ENCODE data around the gene TMEM123.

Gene TMEM123

DNA sequence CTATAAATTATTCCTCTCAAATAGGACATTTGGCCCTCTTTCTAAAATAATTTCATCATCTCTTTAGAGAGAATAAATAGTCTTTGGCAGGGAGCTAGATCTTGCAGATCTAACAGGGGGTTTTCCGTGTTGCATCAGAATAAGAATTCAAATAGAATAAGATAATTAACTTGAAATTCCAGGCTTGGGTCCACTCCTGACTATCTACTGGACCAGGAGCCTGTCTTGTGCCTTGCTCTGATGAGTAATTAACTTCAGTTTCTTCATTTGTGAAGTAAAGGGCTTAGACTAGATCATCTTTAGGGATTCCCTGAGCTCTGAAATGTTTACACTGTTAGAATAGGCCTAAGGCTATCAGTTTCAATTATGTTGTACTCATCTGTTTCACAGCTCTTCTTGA, 23.5 kb upstream of the TMEM123 start:
- peak; percentile 49 to 65 for DNase-seq (ENCODE audit: low read depth in 2 of 2)
- H3K4me3 ChIP-seq (replicated peaks in 1 of 2; ENCODE audit: low read depth in 2 of 2, low read length in 2 of 2), result no peak overlapping the region
- TF ChIP-seq, protein P1, sequence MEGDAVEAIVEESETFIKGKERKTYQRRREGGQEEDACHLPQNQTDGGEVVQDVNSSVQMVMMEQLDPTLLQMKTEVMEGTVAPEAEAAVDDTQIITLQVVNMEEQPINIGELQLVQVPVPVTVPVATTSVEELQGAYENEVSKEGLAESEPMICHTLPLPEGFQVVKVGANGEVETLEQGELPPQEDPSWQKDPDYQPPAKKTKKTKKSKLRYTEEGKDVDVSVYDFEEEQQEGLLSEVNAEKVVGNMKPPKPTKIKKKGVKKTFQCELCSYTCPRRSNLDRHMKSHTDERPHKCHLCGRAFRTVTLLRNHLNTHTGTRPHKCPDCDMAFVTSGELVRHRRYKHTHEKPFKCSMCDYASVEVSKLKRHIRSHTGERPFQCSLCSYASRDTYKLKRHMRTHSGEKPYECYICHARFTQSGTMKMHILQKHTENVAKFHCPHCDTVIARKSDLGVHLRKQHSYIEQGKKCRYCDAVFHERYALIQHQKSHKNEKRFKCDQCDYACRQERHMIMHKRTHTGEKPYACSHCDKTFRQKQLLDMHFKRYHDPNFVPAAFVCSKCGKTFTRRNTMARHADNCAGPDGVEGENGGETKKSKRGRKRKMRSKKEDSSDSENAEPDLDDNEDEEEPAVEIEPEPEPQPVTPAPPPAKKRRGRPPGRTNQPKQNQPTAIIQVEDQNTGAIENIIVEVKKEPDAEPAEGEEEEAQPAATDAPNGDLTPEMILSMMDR (IDR thresholded peaks at IDR 0.05; ENCODE audit: low read depth, low read length), result no peak

DNA sequence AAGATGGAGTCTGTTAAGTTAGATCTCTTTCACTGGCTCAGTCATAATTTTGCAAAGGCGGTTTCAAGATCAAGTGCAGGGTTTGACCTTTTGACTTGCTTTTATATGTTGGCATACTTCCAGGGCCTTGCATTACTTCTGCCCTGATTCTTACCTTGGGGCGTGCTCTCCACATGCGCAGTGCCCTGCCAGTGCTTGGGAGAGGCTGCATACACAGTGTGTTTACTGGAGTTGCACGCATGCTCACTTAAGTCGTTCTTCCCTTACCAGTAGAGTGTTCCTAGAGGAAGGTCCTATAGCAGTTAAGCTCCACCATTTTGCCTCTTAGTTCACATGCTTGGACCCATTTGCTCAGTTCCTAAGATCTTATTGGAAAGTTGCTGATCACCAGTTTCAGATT, 21.0 kb upstream of the TMEM123 start:
- TF ChIP-seq, protein P1 (IDR thresholded peaks at IDR 0.05; ENCODE audit: low read depth, low read length), result no peak
- no peak overlapping the region for H3K4me3 ChIP-seq (replicated peaks in 1 of 2; ENCODE audit: low read depth in 2 of 2, low read length in 2 of 2)
- DNase-seq (ENCODE audit: low read depth in 2 of 2), result no peak

DNA sequence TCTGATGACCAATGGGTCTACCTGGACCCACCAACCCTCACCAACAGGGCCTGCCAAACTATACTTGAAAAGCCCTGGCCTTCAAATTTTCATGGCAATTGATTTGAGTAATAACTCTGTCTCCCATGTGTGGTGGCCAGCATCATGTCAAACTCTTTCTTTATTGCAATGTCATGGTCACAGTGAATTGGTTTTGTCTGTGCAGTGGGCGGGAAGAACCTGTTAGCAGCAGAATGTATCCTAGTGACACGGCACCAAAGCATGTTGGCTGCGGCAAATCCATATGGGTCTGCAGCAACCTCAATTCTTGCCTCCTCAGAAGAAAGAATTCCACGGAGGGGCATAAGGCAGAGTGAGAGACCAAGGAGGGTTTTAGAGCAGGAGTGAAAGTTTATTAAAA, 19.6 kb upstream of the TMEM123 start:
- TF ChIP-seq, protein P1 (IDR thresholded peaks at IDR 0.05; ENCODE audit: low read depth, low read length), result no peak
- no peak overlapping the region for H3K4me3 ChIP-seq (replicated peaks in 1 of 2; ENCODE audit: low read depth in 2 of 2, low read length in 2 of 2)
- DNase-seq (ENCODE audit: low read depth in 2 of 2), result no peak

DNA sequence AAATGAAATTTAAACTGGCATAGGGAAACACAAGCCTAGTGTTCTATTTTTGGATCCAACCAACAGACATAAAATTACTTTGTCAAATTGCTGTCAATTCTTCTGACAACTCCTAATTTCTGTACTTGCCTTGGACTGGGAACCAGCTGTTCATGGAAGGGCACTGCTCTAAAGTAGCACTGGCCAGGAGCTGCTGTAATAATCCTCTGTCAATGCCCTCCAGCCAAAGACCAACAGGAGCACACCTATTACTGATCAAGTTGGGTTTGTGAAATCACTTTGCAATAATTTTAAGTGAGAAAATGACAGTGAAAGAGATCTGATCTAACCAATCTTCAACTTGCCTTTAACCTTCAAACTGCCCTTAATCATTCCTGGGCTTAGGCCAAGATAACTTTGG, 18.9 kb upstream of the TMEM123 start:
- no peak for DNase-seq (ENCODE audit: low read depth in 2 of 2)
- H3K4me3 ChIP-seq (replicated peaks in 1 of 2; ENCODE audit: low read depth in 2 of 2, low read length in 2 of 2), result no peak overlapping the region
- TF ChIP-seq, protein P1 (IDR thresholded peaks at IDR 0.05; ENCODE audit: low read depth, low read length), result no peak

DNA sequence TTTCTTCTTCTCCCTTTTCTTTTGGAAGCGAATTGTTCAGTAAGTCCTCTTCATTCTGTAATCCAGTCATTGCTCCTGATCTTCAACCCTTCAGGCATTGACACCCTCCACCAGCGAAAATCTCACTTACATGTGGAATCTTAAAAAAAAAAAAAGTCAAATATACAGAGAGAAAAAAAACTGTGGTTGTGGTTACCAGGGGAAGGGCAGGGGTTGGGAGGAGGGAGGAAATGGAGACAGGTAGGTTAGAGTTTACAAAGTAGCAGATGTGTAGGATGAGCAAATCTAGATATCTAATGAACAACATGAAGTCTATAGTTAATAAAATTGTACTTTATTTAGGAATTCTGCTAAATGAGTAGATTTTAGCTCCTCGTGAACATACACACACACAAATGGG, 17.7 kb upstream of the TMEM123 start:
- DNase-seq (ENCODE audit: low read depth in 2 of 2), result no peak
- TF ChIP-seq, protein P1 (IDR thresholded peaks at IDR 0.05; ENCODE audit: low read depth, low read length), result no peak
- no peak overlapping the region for H3K4me3 ChIP-seq (replicated peaks in 1 of 2; ENCODE audit: low read depth in 2 of 2, low read length in 2 of 2)

DNA sequence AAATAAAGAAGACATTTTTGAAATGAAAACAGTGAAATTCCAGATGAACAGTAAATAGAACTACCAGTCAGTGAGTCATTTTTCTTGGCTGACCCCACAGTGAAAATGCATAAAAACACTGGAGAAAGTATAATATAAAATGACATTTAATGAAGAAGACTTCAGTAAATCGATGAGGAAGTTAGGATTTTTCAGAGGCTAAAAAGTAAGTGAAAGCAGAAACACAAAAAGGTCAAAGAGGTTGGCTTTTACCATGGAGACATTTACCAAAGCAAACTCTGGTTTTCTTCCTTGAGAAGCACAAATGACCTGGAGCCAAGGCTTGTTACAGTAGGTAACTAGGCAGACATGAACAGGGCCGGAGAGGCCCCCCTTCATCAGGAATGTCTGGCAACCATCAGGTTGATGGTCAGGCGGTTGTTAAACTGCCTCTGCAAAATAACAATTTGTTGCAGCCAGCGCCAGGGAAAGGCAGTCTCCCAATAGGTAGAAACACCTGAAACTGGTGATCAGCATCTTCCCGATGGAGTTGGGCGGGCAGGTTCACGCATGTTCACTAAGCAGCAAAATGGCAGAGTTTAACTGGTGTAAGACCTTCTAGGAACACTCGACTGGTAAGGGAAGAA, 16.7 kb upstream of the TMEM123 start:
- H3K4me3 ChIP-seq (replicated peaks in 1 of 2; ENCODE audit: low read depth in 2 of 2, low read length in 2 of 2), result no peak overlapping the region
- DNase-seq (ENCODE audit: low read depth in 2 of 2), result peak; percentile 58 to 62
- TF ChIP-seq, protein P1 (IDR thresholded peaks at IDR 0.05; ENCODE audit: low read depth, low read length), result no peak

DNA sequence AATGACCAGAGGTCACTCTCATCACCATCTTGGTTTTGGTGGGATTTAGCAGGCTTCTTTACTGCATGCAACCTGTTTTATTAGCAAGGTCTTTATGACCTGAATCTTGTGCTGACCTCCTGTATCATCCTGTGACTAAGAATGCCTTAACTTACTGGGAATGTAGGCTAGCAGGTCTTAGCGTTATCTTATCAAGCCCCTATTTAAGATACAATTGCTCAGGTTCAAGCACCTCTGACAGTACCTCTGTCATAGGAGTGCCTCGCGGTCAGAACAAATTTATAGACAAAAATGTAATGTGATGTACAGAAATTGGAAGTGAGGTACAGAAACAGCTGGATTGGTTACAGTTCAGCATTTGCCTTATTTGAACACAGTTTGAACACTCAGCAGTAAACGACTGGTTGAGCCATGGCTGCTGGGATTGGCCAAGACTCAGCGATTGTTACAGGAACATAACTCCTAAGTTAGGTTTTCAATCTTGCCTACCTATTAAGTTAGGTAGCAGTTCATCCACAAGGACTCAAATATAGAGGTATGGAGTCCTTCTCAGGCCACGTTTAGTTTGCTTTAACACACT, 16.1 kb upstream of the TMEM123 start:
- no peak for DNase-seq (ENCODE audit: low read depth in 2 of 2)
- TF ChIP-seq, protein P1 (IDR thresholded peaks at IDR 0.05; ENCODE audit: low read depth, low read length), result no peak
- H3K4me3 ChIP-seq (replicated peaks in 1 of 2; ENCODE audit: low read depth in 2 of 2, low read length in 2 of 2), result no peak overlapping the region

Data from cardiac fibroblast (primary cell).